ENCODE results near the gene CTPS1.

- TF ChIP-seq POLR2A (IDR thresholded peaks at IDR 0.05; ENCODE audit: low read depth) = no peak
- TF ChIP-seq CTCF (IDR thresholded peaks at IDR 0.05) = no peak
Observed at GRCh38 chr1:40998668-40999067, 19.2 kb downstream of the CTPS1 start.
